GM19395 (cell line): ENCODE measurements around the gene SPDL1.

Experiments
- ATAC-seq: cut with Tn5 transposase; IDR thresholded peaks from one replicate; pipeline ENCODE4 v1.9.1; 2021; ENCODE audit warnings: mild to moderate bottlenecking, moderate library complexity; ENCODE audit not compliant: unreplicated experiment

The SPDL1 gene

GRCh38 chr5:169583424-169584220 lies at the start of gene SPDL1:
SPDL1 (plus strand) TSS chr5:169583773; CDS start chr5:169588417, 4,644 bp downstream.
- peak; percentile 90 for ATAC-seq

- ATAC-seq, result no peak
Measured at GRCh38 chr5:169534311-169534880, 49.2 kb upstream of the SPDL1 start.

- no peak for ATAC-seq
Measured at GRCh38 chr5:169534939-169535338, 48.6 kb upstream of the SPDL1 start.

GRCh38 chr5:169538944-169539343 lies 44.6 kb upstream of the SPDL1 start:
- no peak for ATAC-seq

- no peak for ATAC-seq
Measured at GRCh38 chr5:169542811-169543210, 40.8 kb upstream of the SPDL1 start.

GRCh38 chr5:169544264-169544950 lies 39.2 kb upstream of the SPDL1 start:
- ATAC-seq, result peak; percentile 60

GRCh38 chr5:169545762-169546161 lies 37.8 kb upstream of the SPDL1 start:
- ATAC-seq, result no peak

- no peak for ATAC-seq
Measured at GRCh38 chr5:169546346-169546745, 37.2 kb upstream of the SPDL1 start.

- no peak for ATAC-seq
Measured at GRCh38 chr5:169547508-169547907, 36.1 kb upstream of the SPDL1 start.

- no peak for ATAC-seq
Measured at GRCh38 chr5:169548315-169548714, 35.3 kb upstream of the SPDL1 start.

GRCh38 chr5:169549453-169550100 lies 34.0 kb upstream of the SPDL1 start:
- no peak for ATAC-seq

GRCh38 chr5:169550227-169550626 lies 33.3 kb upstream of the SPDL1 start:
- ATAC-seq, result no peak

GRCh38 chr5:169551146-169551545 lies 32.4 kb upstream of the SPDL1 start:
- ATAC-seq, result no peak

- ATAC-seq, result no peak
Measured at GRCh38 chr5:169551696-169552095, 31.9 kb upstream of the SPDL1 start.

- ATAC-seq, result peak; percentile 62
Measured at GRCh38 chr5:169554251-169554650, 29.3 kb upstream of the SPDL1 start.

- ATAC-seq, result no peak
Measured at GRCh38 chr5:169557838-169558237, 25.7 kb upstream of the SPDL1 start.

- ATAC-seq, result no peak
Measured at GRCh38 chr5:169561893-169562292, 21.7 kb upstream of the SPDL1 start.

GRCh38 chr5:169563369-169563768 lies 20.2 kb upstream of the SPDL1 start:
- no peak for ATAC-seq

GRCh38 chr5:169566202-169566601 lies 17.4 kb upstream of the SPDL1 start:
- no peak for ATAC-seq

GRCh38 chr5:169567079-169567478 lies 16.5 kb upstream of the SPDL1 start:
- ATAC-seq, result no peak

GRCh38 chr5:169569513-169569912 lies 14.1 kb upstream of the SPDL1 start:
- ATAC-seq, result no peak
